Measurements from ENCODE around the gene FKBP3.

The FKBP3 gene

GRCh38 chr14:45073231-45073879, 60.9 kb downstream of the FKBP3 start:
- TF ChIP-seq EZH2phosphoT487 (conservative IDR thresholded peaks at IDR 0.05; ENCODE audit: low read length) (no peak), CTCF (IDR thresholded peaks at IDR 0.05; ENCODE audit: insufficient read depth, low read length, poor library complexity, severe bottlenecking) (no peak)
- H3K79me2 ChIP-seq (ENCODE audit: insufficient read depth, low read length) = no peaks in the 10 kb centered on the region
- no peaks in the 10 kb centered on the region for H3K27me3 ChIP-seq (ENCODE audit: low read length)
- no peak overlapping the region for H2AFZ ChIP-seq (ENCODE audit: low read depth, low read length, severe bottlenecking)
- H3K9me2 ChIP-seq (replicated peaks; ENCODE audit: insufficient read depth, low read length) = no peaks in the 10 kb centered on the region
- peaks cover 6% of the 10 kb centered on the region; the same call in 1 of the 2 replicates for H3K36me3 ChIP-seq (ENCODE audit: low read length)
- no peak overlapping the region for H3K4me3 ChIP-seq (ENCODE audit: insufficient read depth, low read length, poor library complexity, severe bottlenecking)
- H3K4me2 ChIP-seq (ENCODE audit: low read depth, low read length, poor library complexity, severe bottlenecking) = no peak overlapping the region
- no peaks in the 10 kb centered on the region for H3K9me3 ChIP-seq (ENCODE audit: insufficient read depth, low read length)
- no peaks in the 10 kb centered on the region for H4K20me1 ChIP-seq (ENCODE audit: low read depth, low read length)
- no peak overlapping the region for H3K9ac ChIP-seq (ENCODE audit: low read length)
- no peaks in the 10 kb centered on the region for H3F3A ChIP-seq (ENCODE audit: insufficient read depth)
- no peak overlapping the region for H3K27ac ChIP-seq (ENCODE audit: low read depth, low read length)

DNA sequence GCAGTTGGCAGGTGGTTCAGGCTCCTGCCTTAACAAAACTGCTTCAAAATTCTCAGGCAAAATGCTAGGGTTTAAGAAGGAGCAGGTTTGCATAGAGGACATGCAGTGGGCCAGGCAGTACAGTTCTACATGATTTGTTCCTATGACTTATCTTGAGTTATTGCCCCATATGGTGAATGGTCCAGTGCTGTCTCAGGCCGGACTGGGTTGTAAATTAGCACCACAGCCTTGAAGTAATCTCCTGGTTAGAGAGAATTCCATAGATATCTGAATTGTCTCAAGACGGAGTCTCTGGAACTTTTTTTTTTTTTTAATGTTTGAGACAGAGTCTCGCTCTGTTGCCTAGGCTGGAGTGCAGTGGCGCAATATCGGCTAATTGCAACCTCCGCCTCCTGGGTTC, 62.2 kb downstream of the FKBP3 start:
- H3K9ac ChIP-seq (ENCODE audit: low read length) = no peak overlapping the region
- H3K4me3 ChIP-seq (ENCODE audit: insufficient read depth, low read length, poor library complexity, severe bottlenecking) = no peak overlapping the region
- no peak overlapping the region for H3K4me2 ChIP-seq (ENCODE audit: low read depth, low read length, poor library complexity, severe bottlenecking)
- H2AFZ ChIP-seq (ENCODE audit: low read depth, low read length, severe bottlenecking) = no peak overlapping the region
- no peaks in the 10 kb centered on the region for H3K27me3 ChIP-seq (ENCODE audit: low read length)
- H3F3A ChIP-seq (ENCODE audit: insufficient read depth) = no peaks in the 10 kb centered on the region
- no peak overlapping the region for H3K27ac ChIP-seq (ENCODE audit: low read depth, low read length)
- H3K36me3 ChIP-seq (ENCODE audit: low read length) = peaks cover 6% of the 10 kb centered on the region; the same call in 1 of the 2 replicates
- TF ChIP-seq EZH2phosphoT487 (conservative IDR thresholded peaks at IDR 0.05; ENCODE audit: low read length) = no peak
- TF ChIP-seq CTCF (IDR thresholded peaks at IDR 0.05; ENCODE audit: insufficient read depth, low read length, poor library complexity, severe bottlenecking) = no peak
- no peaks in the 10 kb centered on the region for H3K9me3 ChIP-seq (ENCODE audit: insufficient read depth, low read length)
- H4K20me1 ChIP-seq (ENCODE audit: low read depth, low read length) = no peaks in the 10 kb centered on the region
- no peaks in the 10 kb centered on the region for H3K9me2 ChIP-seq (replicated peaks; ENCODE audit: insufficient read depth, low read length)
- no peaks in the 10 kb centered on the region for H3K79me2 ChIP-seq (ENCODE audit: insufficient read depth, low read length)

DNA sequence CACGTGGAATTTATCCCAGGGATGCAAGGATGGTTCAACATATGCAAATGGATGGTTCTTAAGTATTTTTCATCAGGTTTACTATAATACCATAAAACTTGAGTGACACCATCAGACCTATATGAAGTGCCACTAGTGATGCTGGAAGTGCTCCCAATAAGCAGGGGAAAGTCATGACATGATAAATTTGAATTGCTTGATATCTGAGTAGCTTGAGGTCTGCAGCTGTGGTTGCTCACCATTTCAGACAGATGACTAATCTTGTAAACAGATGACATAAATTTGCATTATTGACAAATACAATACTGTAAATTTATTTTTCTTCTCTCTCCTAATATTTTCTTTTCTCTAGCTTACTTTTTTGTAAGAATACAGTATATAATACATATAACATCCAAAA, 64.1 kb downstream of the FKBP3 start:
- no peaks in the 10 kb centered on the region for H3K9me2 ChIP-seq (replicated peaks; ENCODE audit: insufficient read depth, low read length)
- H3F3A ChIP-seq (ENCODE audit: insufficient read depth) = no peaks in the 10 kb centered on the region
- peaks cover 11% of the 10 kb centered on the region; the same call in 1 of the 2 replicates for H3K36me3 ChIP-seq (ENCODE audit: low read length)
- H3K79me2 ChIP-seq (ENCODE audit: insufficient read depth, low read length) = no peaks in the 10 kb centered on the region
- no peaks in the 10 kb centered on the region for H3K27me3 ChIP-seq (ENCODE audit: low read length)
- no peak overlapping the region for H2AFZ ChIP-seq (ENCODE audit: low read depth, low read length, severe bottlenecking)
- no peaks in the 10 kb centered on the region for H3K9me3 ChIP-seq (ENCODE audit: insufficient read depth, low read length)
- no peaks in the 10 kb centered on the region for H4K20me1 ChIP-seq (ENCODE audit: low read depth, low read length)
- TF ChIP-seq EZH2phosphoT487 (conservative IDR thresholded peaks at IDR 0.05; ENCODE audit: low read length) (no peak), CTCF (IDR thresholded peaks at IDR 0.05; ENCODE audit: insufficient read depth, low read length, poor library complexity, severe bottlenecking) (no peak)
- no peak overlapping the region for H3K4me2 ChIP-seq (ENCODE audit: low read depth, low read length, poor library complexity, severe bottlenecking)
- H3K9ac ChIP-seq (ENCODE audit: low read length) = no peak overlapping the region
- no peak overlapping the region for H3K4me3 ChIP-seq (ENCODE audit: insufficient read depth, low read length, poor library complexity, severe bottlenecking)
- no peak overlapping the region for H3K27ac ChIP-seq (ENCODE audit: low read depth, low read length)

All from SU-DHL-6 (cell line).